IMR-90 (cell line): ENCODE measurements around the gene ZNF264.

ENCODE experiments used
- BHLHE40 ChIP-seq: fragments of 150-350 bp; IDR thresholded peaks from 2 replicates; pipeline ENCODE4 v1.6.1; 2016; ENCODE audit warnings: mild to moderate bottlenecking, low read depth, low read length
- CHD1 ChIP-seq: IDR thresholded peaks from 2 replicates; pipeline ENCODE4 v1.6.1; 2012; ENCODE audit warnings: low read depth, low read length, improper control_type of control experiment
- MAFK ChIP-seq: IDR thresholded peaks from 2 replicates; pipeline ENCODE4 v1.6.1; 2012; ENCODE audit warnings: low read depth, low read length, improper control_type of control experiment
- POLR2A ChIP-seq: IDR thresholded peaks from 2 replicates; pipeline ENCODE4 v1.6.1; 2012; ENCODE audit warnings: mild to moderate bottlenecking, low read depth, low read length
- RAD21 ChIP-seq: IDR thresholded peaks from 2 replicates; pipeline ENCODE4 v1.6.1; 2012; ENCODE audit warnings: low read length, improper control_type of control experiment
- SMC3 ChIP-seq: fragments of 150-350 bp; IDR thresholded peaks from 2 replicates; pipeline ENCODE4 v1.6.1; 2016; ENCODE audit warnings: low read depth, mild to moderate bottlenecking, antibody characterized with exemption, low read length, moderate library complexity
- USF2 ChIP-seq: fragments of 150-350 bp; IDR thresholded peaks from 2 replicates; pipeline ENCODE4 v1.6.1; 2017; ENCODE audit warnings: mild to moderate bottlenecking, antibody characterized with exemption, low read length, low read depth
- TF ChIP-seq, protein P1 (sequence below): conservative IDR thresholded peaks from 2 replicates; pipeline ENCODE4 v1.5.1; 2012; ENCODE audit warnings: mild to moderate bottlenecking, low read depth, low read length, improper control_type of control experiment

DNA sequence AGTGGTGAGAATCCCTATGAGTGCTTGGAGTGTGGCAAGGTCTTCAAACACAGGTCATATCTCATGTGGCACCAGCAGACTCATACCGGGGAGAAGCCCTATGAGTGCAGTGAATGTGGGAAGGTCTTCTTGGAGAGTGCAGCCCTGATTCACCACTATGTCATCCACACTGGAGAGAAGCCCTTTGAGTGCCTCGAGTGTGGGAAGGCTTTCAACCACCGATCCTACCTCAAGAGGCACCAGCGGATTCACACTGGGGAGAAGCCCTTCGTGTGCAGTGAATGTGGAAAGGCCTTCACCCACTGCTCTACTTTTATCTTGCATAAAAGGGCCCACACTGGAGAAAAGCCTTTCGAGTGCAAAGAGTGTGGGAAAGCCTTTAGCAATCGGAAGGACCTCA, 20.8 kb downstream of the ZNF264 start:
- TF ChIP-seq, protein P1, sequence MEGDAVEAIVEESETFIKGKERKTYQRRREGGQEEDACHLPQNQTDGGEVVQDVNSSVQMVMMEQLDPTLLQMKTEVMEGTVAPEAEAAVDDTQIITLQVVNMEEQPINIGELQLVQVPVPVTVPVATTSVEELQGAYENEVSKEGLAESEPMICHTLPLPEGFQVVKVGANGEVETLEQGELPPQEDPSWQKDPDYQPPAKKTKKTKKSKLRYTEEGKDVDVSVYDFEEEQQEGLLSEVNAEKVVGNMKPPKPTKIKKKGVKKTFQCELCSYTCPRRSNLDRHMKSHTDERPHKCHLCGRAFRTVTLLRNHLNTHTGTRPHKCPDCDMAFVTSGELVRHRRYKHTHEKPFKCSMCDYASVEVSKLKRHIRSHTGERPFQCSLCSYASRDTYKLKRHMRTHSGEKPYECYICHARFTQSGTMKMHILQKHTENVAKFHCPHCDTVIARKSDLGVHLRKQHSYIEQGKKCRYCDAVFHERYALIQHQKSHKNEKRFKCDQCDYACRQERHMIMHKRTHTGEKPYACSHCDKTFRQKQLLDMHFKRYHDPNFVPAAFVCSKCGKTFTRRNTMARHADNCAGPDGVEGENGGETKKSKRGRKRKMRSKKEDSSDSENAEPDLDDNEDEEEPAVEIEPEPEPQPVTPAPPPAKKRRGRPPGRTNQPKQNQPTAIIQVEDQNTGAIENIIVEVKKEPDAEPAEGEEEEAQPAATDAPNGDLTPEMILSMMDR = no peak
- TF ChIP-seq BHLHE40 (no peak), RAD21 (no peak), POLR2A (no peak), USF2 (no peak), SMC3 (no peak), MAFK (no peak), CHD1 (no peak)
